ENCODE data around the gene CADPS. TPM values are rescaled to one million over a fixed set of nuclear protein-coding genes. Genes with fewer than 3 reads are reported as not detected.

The CADPS gene
- total RNA-seq, 1 donor, result 3.7 TPM

DNA sequence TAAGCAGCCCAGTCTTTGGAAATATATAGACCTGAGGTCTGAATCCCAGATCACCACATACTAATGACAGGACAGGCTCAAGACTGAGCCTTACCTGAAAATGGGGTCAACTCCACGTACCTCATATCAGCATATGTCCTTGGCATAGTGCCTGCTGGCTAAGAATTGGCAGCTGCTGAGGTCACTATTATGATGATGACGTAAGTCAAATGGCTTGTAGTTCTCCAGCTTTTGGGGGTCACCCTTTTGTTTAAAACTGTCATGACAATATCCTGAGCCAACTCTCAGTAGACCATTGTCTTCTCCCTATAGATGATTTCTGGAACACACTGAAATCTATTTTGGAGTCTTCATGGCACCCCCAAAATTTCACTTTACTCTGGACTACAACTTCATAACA, 16.8 kb upstream of the CADPS start:
- DNase-seq (ENCODE audit: low read depth), result no peak
- H3K4me3 ChIP-seq (ENCODE audit: low read depth, low read length), result no peak overlapping the region
- TF ChIP-seq, protein P1, sequence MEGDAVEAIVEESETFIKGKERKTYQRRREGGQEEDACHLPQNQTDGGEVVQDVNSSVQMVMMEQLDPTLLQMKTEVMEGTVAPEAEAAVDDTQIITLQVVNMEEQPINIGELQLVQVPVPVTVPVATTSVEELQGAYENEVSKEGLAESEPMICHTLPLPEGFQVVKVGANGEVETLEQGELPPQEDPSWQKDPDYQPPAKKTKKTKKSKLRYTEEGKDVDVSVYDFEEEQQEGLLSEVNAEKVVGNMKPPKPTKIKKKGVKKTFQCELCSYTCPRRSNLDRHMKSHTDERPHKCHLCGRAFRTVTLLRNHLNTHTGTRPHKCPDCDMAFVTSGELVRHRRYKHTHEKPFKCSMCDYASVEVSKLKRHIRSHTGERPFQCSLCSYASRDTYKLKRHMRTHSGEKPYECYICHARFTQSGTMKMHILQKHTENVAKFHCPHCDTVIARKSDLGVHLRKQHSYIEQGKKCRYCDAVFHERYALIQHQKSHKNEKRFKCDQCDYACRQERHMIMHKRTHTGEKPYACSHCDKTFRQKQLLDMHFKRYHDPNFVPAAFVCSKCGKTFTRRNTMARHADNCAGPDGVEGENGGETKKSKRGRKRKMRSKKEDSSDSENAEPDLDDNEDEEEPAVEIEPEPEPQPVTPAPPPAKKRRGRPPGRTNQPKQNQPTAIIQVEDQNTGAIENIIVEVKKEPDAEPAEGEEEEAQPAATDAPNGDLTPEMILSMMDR (IDR thresholded peaks at IDR 0.05; ENCODE audit: insufficient read depth, low read length), result no peak

DNA sequence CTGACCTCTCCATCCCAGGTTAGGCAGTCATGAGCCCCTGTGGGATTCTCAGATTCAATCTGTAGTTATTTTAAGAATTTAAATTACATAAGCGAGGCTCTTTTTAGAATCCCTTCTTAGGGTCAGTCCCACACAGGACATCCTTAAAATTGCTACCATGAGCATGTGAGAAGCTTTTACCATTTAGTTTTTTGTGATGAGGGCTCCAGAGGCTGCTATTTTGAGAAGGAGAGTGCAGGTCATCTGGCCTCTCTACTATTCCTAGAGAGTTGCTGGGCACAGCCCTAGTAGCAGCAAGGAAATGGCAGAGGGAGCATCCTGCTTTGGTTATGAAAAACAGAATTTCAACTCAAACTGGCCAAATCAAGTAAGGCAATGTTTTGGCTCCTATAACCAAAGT, 13.6 kb upstream of the CADPS start:
- DNase-seq (ENCODE audit: low read depth), result no peak
- H3K4me3 ChIP-seq (ENCODE audit: low read depth, low read length), result no peak overlapping the region
- TF ChIP-seq, protein P1 (IDR thresholded peaks at IDR 0.05; ENCODE audit: insufficient read depth, low read length), result no peak

DNA sequence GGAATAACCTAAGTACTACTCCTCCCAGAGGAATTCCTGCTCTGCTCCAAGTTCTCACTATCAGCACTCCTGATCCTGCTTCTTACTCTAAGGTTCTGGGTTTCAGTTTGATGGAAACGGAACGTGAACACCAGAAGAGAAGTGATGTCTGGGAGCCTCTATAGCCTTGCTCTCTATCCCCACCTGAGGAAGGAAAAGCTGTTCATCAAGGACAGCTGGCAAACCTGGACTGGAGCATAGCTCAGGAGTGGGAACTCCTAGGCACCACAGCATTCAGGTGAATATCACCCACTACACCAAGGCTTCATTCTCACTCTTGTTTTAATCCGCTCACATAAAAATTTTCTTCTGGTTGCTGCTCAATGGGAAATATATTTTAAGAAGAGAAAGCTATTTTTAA, 13.0 kb upstream of the CADPS start:
- H3K4me3 ChIP-seq (ENCODE audit: low read depth, low read length), result no peak overlapping the region
- TF ChIP-seq, protein P1 (IDR thresholded peaks at IDR 0.05; ENCODE audit: insufficient read depth, low read length), result no peak
- DNase-seq (ENCODE audit: low read depth), result no peak

DNA sequence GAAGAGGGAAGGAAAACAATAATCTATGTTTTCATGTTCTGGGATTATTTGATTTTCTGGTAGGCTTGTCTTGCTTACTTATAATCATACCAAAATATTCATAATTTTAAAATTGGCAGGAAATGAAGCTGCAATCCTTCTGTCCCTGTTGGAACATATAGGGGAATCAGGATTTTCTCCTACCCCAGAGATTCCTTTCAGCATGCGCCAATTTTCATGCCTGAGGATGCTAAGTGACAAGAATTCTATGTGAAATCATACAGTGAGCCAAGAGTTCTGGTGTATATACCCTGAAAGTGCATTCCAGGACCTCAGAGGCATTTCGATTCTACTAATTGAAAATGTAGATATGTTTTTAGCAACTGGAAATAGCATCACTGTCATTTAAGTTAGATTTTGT, 9.9 kb upstream of the CADPS start:
- H3K4me3 ChIP-seq (ENCODE audit: low read depth, low read length), result no peak overlapping the region
- DNase-seq (ENCODE audit: low read depth), result no peak
- TF ChIP-seq, protein P1 (IDR thresholded peaks at IDR 0.05; ENCODE audit: insufficient read depth, low read length), result no peak

DNA sequence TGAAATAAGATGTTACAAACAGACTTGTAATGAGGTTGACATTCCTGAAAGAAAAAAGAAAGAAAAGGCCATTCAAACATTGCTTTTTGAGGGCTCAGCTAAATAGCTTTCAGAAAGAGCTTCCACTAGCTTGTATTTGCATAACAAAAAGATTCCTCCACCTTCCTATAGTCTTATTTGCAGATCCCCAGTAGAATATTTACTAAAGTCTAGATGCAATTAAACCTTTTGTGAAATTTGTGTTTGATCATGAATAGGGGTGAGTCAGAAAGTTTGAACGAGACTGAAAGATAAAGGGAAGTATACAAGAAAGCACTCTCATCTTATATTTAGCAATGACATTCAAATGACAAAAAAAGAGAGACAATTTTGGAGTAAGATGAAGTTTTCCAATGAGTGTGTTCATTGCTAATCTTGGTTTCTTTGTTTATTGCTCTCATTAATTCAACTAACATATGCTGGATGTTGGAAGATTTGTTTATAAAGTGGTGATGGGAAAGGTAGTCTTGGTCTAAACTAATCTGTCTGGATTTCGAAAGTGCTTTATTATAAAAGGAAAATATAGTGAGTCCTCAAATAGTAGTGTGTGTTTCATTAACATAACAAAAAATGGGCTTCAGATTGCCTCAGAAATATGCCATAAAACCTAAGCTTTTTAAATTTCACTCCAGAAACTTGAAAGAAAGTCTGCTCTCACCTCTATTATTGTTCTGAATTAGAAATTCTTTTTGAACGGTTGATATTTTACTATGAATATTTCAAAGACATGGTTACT, 9.1 kb upstream of the CADPS start:
- DNase-seq (ENCODE audit: low read depth), result no peak
- H3K4me3 ChIP-seq (ENCODE audit: low read depth, low read length), result no peak overlapping the region
- TF ChIP-seq, protein P1 (IDR thresholded peaks at IDR 0.05; ENCODE audit: insufficient read depth, low read length), result no peak

DNA sequence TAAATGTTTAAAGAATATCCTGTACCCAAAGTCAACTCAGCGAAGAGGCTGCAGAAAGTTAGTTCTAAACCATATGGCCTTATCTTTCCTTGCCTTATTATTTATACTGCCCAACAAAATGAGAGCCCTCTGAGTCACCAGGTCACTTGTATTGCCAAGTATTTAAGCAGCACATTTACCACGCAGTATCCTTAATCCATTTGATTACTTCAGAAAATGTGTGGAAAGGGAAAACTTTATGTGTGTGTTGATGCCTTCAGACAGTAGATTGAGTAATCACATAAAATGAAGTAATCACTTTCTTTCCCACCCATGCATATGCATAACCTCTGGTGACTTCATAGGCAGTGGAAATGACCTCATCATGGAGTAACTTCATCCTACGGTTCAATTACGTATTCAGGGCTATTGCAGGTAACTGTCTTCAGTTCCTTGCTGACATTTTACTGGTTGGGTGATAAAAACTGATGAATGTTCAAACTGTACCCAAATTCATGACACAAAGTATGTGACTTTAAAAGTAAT, 7.5 kb upstream of the CADPS start:
- TF ChIP-seq, protein P1 (IDR thresholded peaks at IDR 0.05; ENCODE audit: insufficient read depth, low read length), result no peak
- H3K4me3 ChIP-seq (ENCODE audit: low read depth, low read length), result no peak overlapping the region
- DNase-seq (ENCODE audit: low read depth), result no peak

All from fibroblast of the aortic adventitia (primary cell).